HepG2 (cell line): ENCODE measurements around the gene AVPR2. TPM values are rescaled to one million over a fixed set of nuclear protein-coding genes. Genes with fewer than 3 reads are reported as not detected.

Source experiments
- ATAC-seq: fragments of 200-7000 bp; cut with Tn5 transposase; 3 replicates; pipeline ENCODE4 v1.9.1; 2020; ENCODE audit warnings: mild to moderate bottlenecking, moderate library complexity
- BruUV-seq: library from RNA; stranded (reverse); fragments of 400-500 nt; replicated peaks from 2 replicates; lab custom pipeline; 2021; lab: Mats Ljungman, UMichigan
- CTCF ChIA-PET: fragments of 300-600 bp; formaldehyde crosslinking; extraction: SDS; loops from one replicate; lab custom pipeline; 2021; ENCODE audit warnings: low total read pairs, inconsistent platforms, low intra/inter-chr PET ratio; lab: Yijun Ruan, JAX
- POLR2A ChIA-PET: fragments of 350-600 bp; sonication (Branson Sonifier 250); formaldehyde crosslinking; loops from one replicate; lab custom pipeline; 2020; ENCODE audit warnings: antibody characterized with exemption, inconsistent platforms; lab: Yijun Ruan, JAX
- DNase-seq: peaks from one replicate; pipeline ENCODE4 v3.0.0-alpha.2; 2015; ENCODE audit warnings: low spot score
- FAIRE-seq: peaks from 3 replicates; lab custom pipeline; 2011; peaks lifted over from hg19 to GRCh38; lab: Jason Lieb, UNC
- H2AFZ ChIP-seq: one replicate; pipeline ENCODE4 v1.6.1; 2011; ENCODE audit warnings: low read length, inconsistent platforms
- H3K27ac ChIP-seq: fragments of 300-600 bp; 3 replicates; pipeline ENCODE4 v1.8.0; 2011; ENCODE audit warnings: mixed run types, mild to moderate bottlenecking, mixed read lengths, low read length, inconsistent platforms; ENCODE audit not compliant: insufficient read depth; ENCODE audit errors: extremely low read length
- H3K27me3 ChIP-seq, 2 experiments: fragments of 200-600 bp in 1 of 2; 2 replicates in 1 of 2; 3 replicates in 1 of 2; pipeline versions ENCODE4 v1.6.0 to v1.8.0; 2011; ENCODE audit warnings: low read length in 2 of 2, mild to moderate bottlenecking in 2 of 2, moderate library complexity in 2 of 2, inconsistent platforms in 1 of 2; ENCODE audit not compliant: insufficient read depth in 2 of 2, control insufficient read depth in 1 of 2
- H3K36me3 ChIP-seq, 2 experiments: fragments of 200-600 bp in 1 of 2; replicated peaks in 1 of 2; 2 replicates in 1 of 2; 3 replicates in 1 of 2; pipeline versions ENCODE4 v1.5.1 to v1.8.0; 2011; ENCODE audit warnings: low read length in 2 of 2, inconsistent platforms in 1 of 2; ENCODE audit not compliant: insufficient read depth in 2 of 2, control insufficient read depth in 1 of 2
- H3K4me1 ChIP-seq: 2 replicates; pipeline ENCODE4 v1.5.1; 2012; ENCODE audit warnings: low read length, inconsistent platforms; ENCODE audit not compliant: insufficient read depth
- H3K4me2 ChIP-seq: 2 replicates; pipeline ENCODE4 v1.6.0; 2011; ENCODE audit warnings: low read depth, low read length, inconsistent platforms
- H3K4me3 ChIP-seq, 3 experiments: fragments of 200-600 bp in 1 of 3; sonication (generic), shearing (Covaris generic) in 1 of 3; replicated peaks in 1 of 3; 2 replicates each; pipeline ENCODE4 v1.5.1; 2011 to 2016; ENCODE audit warnings: low read length in 3 of 3, inconsistent platforms in 2 of 3, low read depth in 2 of 3, mild to moderate bottlenecking in 2 of 3, control low read depth in 1 of 3, mixed read lengths in 1 of 3; ENCODE audit not compliant: insufficient read depth in 1 of 3
- H3K79me2 ChIP-seq: one replicate; pipeline ENCODE4 v1.6.1; 2011; ENCODE audit warnings: low read length, inconsistent platforms; ENCODE audit not compliant: insufficient read depth
- H3K9ac ChIP-seq: 2 replicates; pipeline ENCODE4 v1.6.0; 2011; ENCODE audit warnings: mild to moderate bottlenecking, low read depth, low read length, inconsistent platforms; ENCODE audit not compliant: insufficient read depth
- H3K9me3 ChIP-seq: 2 replicates; pipeline ENCODE4 v1.5.1; 2012; ENCODE audit warnings: mild to moderate bottlenecking, low read length
- H4K20me1 ChIP-seq: 2 replicates; pipeline ENCODE4 v1.6.0; 2011; ENCODE audit warnings: inconsistent platforms, mild to moderate bottlenecking, low read length, moderate library complexity; ENCODE audit not compliant: insufficient read depth
- ATF3 ChIP-seq: sonication (generic); formaldehyde crosslinking; IDR thresholded peaks from 2 replicates; pipeline ENCODE4 v1.4.0; 2020; ENCODE audit warnings: missing genetic modification reagents
- CTCF ChIP-seq: sonication (generic); formaldehyde crosslinking; IDR thresholded peaks from 2 replicates; pipeline ENCODE4 v1.5.0; 2020; ENCODE audit warnings: mild to moderate bottlenecking, missing genetic modification reagents, moderate library complexity
- FOXJ3 ChIP-seq: sonication (generic); formaldehyde crosslinking; IDR thresholded peaks from 2 replicates; pipeline ENCODE4 v1.4.0; 2020; ENCODE audit warnings: missing genetic modification reagents, mild to moderate bottlenecking, borderline replicate concordance
- GPN1 ChIP-seq: sonication (generic); formaldehyde crosslinking; IDR thresholded peaks from 2 replicates; pipeline ENCODE4 v1.5.1; 2020; ENCODE audit warnings: missing genetic modification reagents, borderline replicate concordance
- HIC2 ChIP-seq: sonication (generic); formaldehyde crosslinking; IDR thresholded peaks from 2 replicates; pipeline ENCODE4 v1.9.0; 2022; ENCODE audit warnings: low read depth, missing genetic modification reagents
- HMG20A ChIP-seq: IDR thresholded peaks from 2 replicates; pipeline ENCODE4 v1.6.1; 2016; ENCODE audit warnings: borderline replicate concordance
- HNRNPUL1 ChIP-seq: fragments of 200-400 bp; formaldehyde crosslinking; IDR thresholded peaks from 2 replicates; pipeline ENCODE4 v1.6.1; 2017; ENCODE audit warnings: low read depth, mild to moderate bottlenecking, low read length, moderate library complexity
- HOXA9 ChIP-seq: sonication (generic); formaldehyde crosslinking; IDR thresholded peaks from 2 replicates; pipeline ENCODE4 v1.8.1; 2022; ENCODE audit warnings: missing genetic modification reagents, mild to moderate bottlenecking, moderate library complexity, borderline replicate concordance
- IRX3 ChIP-seq: sonication (generic); formaldehyde crosslinking; IDR thresholded peaks from 2 replicates; pipeline ENCODE4 v1.8.1; 2023; ENCODE audit warnings: mild to moderate bottlenecking, low read depth, missing genetic modification reagents, borderline replicate concordance
- MAX ChIP-seq: IDR thresholded peaks from 2 replicates; pipeline ENCODE4 v1.6.1; 2012; ENCODE audit warnings: inconsistent platforms
- PLRG1 ChIP-seq: fragments of 450-650 bp; conservative IDR thresholded peaks from 2 replicates; pipeline ENCODE4 v1.6.1; 2016
- ZNF235 ChIP-seq: sonication (generic); formaldehyde crosslinking; IDR thresholded peaks from 2 replicates; pipeline ENCODE4 v1.8.1; 2023; ENCODE audit warnings: mild to moderate bottlenecking, missing genetic modification reagents, borderline replicate concordance
- ZNF260 ChIP-seq: sonication (generic); formaldehyde crosslinking; IDR thresholded peaks from 2 replicates; pipeline ENCODE4 v1.4.0; 2020; ENCODE audit warnings: missing genetic modification reagents, low read depth, mild to moderate bottlenecking, borderline replicate concordance
- ZNF30 ChIP-seq: sonication (generic); formaldehyde crosslinking; IDR thresholded peaks from 2 replicates; pipeline ENCODE4 v1.5.0; 2020; ENCODE audit warnings: mild to moderate bottlenecking, missing genetic modification reagents
- ZNF331 ChIP-seq: sonication (generic); formaldehyde crosslinking; IDR thresholded peaks from 2 replicates; pipeline ENCODE4 v1.4.0; 2020; ENCODE audit warnings: missing genetic modification reagents
- ZNF34 ChIP-seq: sonication (generic); formaldehyde crosslinking; IDR thresholded peaks from 2 replicates; pipeline ENCODE4 v1.4.0; 2020; ENCODE audit warnings: mild to moderate bottlenecking, missing genetic modification reagents, borderline replicate concordance
- ZNF512B ChIP-seq: sonication (generic); formaldehyde crosslinking; IDR thresholded peaks from 2 replicates; pipeline ENCODE4 v1.5.1; 2020; ENCODE audit warnings: missing genetic modification reagents, mild to moderate bottlenecking, borderline replicate concordance
- ZNF768 ChIP-seq: sonication (generic); formaldehyde crosslinking; IDR thresholded peaks from 2 replicates; pipeline ENCODE4 v1.4.0; 2020; ENCODE audit warnings: missing genetic modification reagents
- WGBS: methylation state at CpG from one replicate; pipeline ENCODE4 v1.1.6; 2017; ENCODE audit warnings: low lambda C conversion rate; 5-methylcytosine and 5-hydroxymethylcytosine counted together
- in situ Hi-C: cut with HindIII; loops from 2 replicates; pipeline ENCODE4 v1.10.0; 2017; ENCODE audit warnings: low pct_unique_long_range_greater_than_20kb; ENCODE audit not compliant: extremely low pct_ligation_motif_present
- intact Hi-C: fragments of 100-400 bp; cut with micrococcal nuclease; formaldehyde crosslinking; loops from one replicate; pipeline ENCODE4 v1.10.0; 2022; ENCODE audit not compliant: unreplicated experiment
- polyA plus RNA-seq, 8 experiments: library from polyadenylated mRNA; depleted of rRNA in 3 of 8; stranded (reverse) in 7 of 8; unstranded in 1 of 8; fragments of >200 nt; fragmentation: Illumina TruSeq in 4 of 8; extraction: Trizol in 4 of 8; gene quantifications; 2 replicates each; pipeline versions ENCODE4 v1.2.1 to v1.2.3, GENCODE V29; 2011 to 2016; ENCODE audit warnings: low read depth in 4 of 8, missing spikeins in 1 of 8, mixed read lengths in 1 of 8; ENCODE audit not compliant: insufficient read depth in 1 of 8
- total RNA-seq, 5 experiments: library from RNA; depleted of rRNA; stranded (reverse); fragments of >200 nt; fragmentation: Illumina TruSeq; extraction: Trizol; gene quantifications; 2 replicates each; pipeline ENCODE4 v1.2.3, GENCODE V29; 2016; ENCODE audit warnings: low read depth in 1 of 5

The AVPR2 gene
- total and polyA plus RNA-seq, 2 of the 13 experiments (the other 11 are each of a cell fraction or from before 2014, with no cell fraction given) = not detected

- TF ChIP-seq ZNF512B (no peak), GPN1 (no peak), HNRNPUL1 (no peak), CTCF (CRISPR knock-in tag) (no peak)
Measured at GRCh38 chrX:153917869-153918268, 13.4 kb downstream of the AVPR2 start (continued).

GRCh38 chrX:153919281-153919680, 14.8 kb downstream of the AVPR2 start:
- H3K4me3 ChIP-seq = no peak overlapping the region
- no peak for ATAC-seq
- in situ Hi-C loops = no loop called here

More at GRCh38 chrX:153919281-153919680, 14.8 kb downstream of the AVPR2 start:
- TF ChIP-seq ZNF260 (CRISPR knock-in tag) = no peak
- TF ChIP-seq PLRG1 = no peak
- no peak for TF ChIP-seq FOXJ3 (CRISPR knock-in tag)
- TF ChIP-seq ZNF30 (CRISPR knock-in tag) = no peak
- TF ChIP-seq HMG20A = no peak
- no peak for TF ChIP-seq IRX3 (CRISPR knock-in tag)
- no peak for TF ChIP-seq ZNF768 (CRISPR knock-in tag)
- TF ChIP-seq MAX = no peak
- no peak for TF ChIP-seq HIC2 (CRISPR knock-in tag)
- no peak for TF ChIP-seq ZNF34
- TF ChIP-seq ATF3 = no peak
- TF ChIP-seq ZNF235 = no peak
- TF ChIP-seq ZNF331 (CRISPR knock-in tag) = no peak
- TF ChIP-seq HOXA9 (CRISPR knock-in tag) = no peak
- Histone ChIP-seq H3K79me2 (no peaks in the 10 kb centered on the region), H3K4me1 (peaks cover 28% of the 10 kb centered on the region), H3K9me3 (no peaks in the 10 kb centered on the region), H2AFZ (no peak overlapping the region), H3K36me3 (no peaks in the 10 kb centered on the region), H3K27ac (no peak overlapping the region), H3K9ac (no peak overlapping the region), H3K27me3 (no peaks in the 10 kb centered on the region; a peak in 2 of 5 replicates), H4K20me1 (no peaks in the 10 kb centered on the region), H3K4me2 (no peak overlapping the region)
- FAIRE-seq = no peak
- ChIA-PET POLR2A (no interaction called here), CTCF (no interaction called here)
- WGBS = 46% methylated on average over 6 of the region's 13 CpGs
- intact Hi-C loops = no loop called here
- no peak for DNase-seq
- BruUV-seq = no TSS peak
